HG03460 (cell line): ENCODE results near the gene VASN.
"Not testable (repeated sequence)": the region's sequence is repeated elsewhere in the genome, so short reads cannot be mapped to it uniquely, and the experiment has no call there.

Source experiments
- ATAC-seq: cut with Tn5 transposase; IDR thresholded peaks from one replicate; pipeline ENCODE4 v1.9.1; 2021; ENCODE audit not compliant: unreplicated experiment

The VASN gene

DNA sequence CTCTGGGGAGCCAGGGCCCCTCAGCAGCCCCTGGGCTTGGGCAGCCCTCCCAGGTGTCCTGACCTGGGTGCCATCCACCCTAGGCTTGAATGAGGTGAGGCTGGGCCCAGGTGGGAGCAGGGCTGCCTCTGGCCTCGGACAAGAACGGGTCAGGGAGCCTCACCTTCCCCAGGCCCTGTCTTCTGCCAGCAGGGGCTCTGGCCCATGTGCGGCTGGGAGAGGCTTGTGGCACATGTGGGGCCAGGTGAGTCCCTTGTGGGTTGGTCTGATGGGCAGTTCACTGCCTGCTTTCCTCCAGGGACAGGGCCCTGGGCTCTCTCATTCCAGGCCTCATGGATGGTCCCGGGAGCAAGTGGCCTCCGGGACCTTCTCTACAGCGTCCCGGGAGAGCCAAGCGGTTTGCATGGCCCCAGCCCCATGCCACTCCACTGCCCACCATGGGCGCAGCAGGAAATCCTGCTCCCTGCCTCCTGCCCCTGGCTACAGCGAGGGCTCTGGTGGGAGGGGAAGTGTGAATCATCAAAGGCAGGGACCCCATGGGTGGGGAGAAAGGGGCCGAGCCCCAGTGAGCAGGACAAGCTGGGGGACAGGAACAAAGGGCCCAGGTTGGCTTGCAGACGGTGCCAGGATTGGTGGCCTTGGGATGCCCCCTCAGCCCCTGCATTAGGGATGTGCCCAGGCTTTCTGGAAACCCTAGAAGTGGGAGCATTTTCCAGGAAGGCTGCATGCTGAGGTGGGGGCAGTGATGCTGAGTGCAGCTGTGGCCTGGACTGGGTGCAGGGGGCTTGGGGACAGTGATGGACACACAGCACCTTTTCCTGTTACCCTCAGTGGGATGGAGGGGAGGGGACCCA is 12.2 kb downstream of the VASN start:
- ATAC-seq: no peak

DNA sequence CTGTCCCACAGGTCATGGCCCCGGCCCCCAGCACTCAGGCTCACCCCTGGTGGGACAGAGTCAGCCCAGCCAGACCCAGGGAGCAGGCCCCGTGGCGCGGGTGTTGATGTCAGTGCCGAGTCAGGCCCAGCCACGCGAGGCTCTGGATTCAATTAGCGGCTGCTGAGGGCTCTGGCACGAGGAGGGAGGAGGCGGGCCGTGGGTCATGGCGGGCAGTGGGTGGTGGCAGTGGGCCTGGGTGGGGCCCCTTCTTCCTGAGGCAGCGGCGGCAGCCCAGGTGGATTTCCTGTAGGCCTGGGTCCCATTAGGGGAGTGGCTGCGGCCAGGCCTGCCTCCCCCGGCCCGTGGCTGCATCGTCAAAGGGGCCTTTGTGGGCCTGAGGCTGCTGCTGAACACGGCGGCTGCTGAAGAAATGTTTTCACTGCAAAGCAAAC is 12.9 kb downstream of the VASN start:
- ATAC-seq: no peak

DNA sequence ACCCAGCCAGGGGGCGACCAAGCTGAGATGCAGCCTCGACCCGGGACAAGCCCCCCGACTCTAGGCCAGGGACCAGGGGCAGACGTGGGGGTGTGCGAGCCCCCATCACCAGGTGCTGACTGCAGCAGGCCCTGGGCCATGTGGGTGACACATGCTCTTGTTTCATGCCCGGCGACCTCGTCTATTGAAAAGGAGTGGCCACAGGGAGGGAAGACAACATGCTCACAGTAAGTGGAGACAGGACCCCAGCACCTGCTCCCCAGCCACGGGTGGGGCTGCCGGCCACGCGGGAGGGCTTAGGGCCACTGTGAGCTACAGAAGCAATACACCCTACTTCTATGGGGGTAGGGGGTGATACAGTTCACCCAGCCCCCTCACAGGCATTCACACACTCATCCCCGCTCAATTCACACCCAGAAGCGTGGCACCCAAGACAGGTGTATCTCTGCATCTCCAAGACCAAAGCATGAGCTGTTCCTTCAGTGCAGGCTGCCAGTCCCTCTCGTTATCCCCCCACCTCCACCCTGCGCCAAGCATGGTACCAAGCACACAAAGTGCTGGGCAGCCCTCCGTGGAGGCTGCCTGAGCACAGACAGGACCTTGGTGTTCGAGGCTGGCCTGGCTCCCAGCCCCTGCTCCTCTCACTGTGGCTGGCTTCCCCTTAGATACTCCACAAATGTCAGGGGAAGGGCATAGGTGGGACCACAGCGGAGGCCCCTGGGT is 13.6 kb downstream of the VASN start:
- ATAC-seq: no peak

DNA sequence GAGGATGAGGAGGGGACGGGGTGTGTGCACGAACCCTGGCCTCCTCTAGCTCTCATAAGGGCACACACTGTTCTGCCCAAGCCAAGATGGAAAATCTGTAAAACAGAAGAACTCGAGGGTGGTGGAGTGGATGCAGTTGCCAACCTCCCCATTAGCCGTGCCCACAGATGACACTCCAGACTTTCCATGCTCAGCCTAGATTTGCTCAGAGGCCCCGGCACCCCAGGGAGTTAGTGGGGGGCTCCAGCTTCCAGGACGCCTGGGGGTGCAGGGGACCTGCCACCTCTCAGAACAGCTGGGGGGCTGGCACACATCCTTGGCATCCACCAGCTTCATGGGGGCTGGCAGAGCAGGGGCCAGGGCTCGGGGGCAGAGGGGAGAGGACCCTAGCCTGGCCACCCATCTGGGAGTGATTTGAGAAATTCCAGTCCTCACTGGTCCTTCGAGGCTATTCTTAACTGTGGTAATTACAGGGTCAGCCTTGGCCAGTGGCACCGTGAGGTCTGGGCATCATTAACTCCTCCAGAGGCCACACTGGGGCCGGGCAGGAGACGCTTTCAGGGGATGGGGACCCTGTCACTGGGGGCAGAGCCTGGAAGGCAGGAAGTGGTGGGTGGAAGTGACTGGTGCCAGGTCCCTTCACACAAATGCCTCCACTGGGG is 14.3 kb downstream of the VASN start:
- ATAC-seq: no peak

DNA sequence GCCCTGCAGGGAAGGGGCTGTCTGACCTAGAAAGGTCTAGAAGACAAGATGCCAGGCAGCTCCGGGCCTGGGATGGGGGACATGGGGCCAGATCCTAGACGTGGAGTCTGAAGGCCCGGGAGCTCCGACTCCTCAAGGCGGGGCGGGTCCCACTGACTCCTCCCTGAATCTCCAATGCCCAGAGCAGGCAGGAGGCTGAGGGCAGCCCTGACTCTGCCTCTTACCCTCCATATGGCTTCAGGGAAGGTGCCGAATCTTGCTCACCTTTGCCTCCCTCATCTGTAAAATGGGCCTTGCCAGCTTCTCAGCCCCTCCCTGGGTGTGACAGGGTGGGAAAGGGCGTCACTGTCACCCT is 14.8 kb downstream of the VASN start:
- no peak for ATAC-seq

DNA sequence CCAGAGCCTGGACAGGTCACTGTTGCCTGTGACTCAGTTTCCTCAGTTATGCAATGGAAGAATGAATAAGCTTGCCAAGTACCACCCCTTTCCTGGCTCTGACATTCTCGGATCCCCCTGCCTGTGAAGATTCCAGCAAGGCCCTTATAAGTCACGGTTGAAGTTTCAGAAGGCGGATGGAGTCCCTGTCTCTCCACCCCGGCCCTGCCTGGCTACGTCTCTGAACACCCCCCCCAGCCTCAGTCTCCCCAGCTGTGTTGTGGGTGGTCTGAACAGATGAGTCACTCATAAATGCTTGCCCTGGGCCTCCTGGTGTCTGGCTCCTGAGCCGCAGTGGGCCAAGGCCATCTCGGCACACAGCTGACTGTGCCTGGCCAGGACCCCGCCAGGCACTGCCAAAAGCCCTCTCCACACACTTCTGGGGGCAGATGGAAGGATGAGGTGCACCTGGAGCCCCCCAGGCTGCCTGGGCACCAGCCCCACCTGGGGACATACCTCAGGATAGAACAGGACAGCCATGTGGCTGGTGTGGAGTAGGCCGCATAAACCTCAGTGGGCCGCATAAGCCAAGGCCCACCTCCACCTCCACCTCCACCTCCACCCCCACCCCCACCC is 15.4 kb downstream of the VASN start:
- no peak for ATAC-seq

DNA sequence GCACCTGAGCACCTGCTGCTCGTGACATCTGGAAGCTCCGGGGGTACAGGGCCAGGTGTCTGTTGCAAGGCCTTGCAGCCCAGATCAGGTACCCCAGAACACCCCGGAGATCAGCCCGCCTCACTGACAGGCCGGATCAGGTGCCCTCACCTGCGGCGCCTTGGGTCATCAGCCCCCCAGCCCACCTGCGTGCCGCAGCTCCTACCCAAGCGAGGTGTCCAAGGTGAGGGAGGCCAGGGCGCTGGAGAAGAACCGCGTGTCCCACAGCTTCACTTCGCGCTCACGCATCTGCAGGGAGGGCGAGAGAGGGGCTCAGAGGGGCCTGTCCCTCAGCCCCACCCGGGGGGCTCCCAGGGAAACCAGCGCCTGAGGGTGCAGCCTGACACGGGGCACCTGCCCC is 16.1 kb downstream of the VASN start:
- no peak for ATAC-seq

DNA sequence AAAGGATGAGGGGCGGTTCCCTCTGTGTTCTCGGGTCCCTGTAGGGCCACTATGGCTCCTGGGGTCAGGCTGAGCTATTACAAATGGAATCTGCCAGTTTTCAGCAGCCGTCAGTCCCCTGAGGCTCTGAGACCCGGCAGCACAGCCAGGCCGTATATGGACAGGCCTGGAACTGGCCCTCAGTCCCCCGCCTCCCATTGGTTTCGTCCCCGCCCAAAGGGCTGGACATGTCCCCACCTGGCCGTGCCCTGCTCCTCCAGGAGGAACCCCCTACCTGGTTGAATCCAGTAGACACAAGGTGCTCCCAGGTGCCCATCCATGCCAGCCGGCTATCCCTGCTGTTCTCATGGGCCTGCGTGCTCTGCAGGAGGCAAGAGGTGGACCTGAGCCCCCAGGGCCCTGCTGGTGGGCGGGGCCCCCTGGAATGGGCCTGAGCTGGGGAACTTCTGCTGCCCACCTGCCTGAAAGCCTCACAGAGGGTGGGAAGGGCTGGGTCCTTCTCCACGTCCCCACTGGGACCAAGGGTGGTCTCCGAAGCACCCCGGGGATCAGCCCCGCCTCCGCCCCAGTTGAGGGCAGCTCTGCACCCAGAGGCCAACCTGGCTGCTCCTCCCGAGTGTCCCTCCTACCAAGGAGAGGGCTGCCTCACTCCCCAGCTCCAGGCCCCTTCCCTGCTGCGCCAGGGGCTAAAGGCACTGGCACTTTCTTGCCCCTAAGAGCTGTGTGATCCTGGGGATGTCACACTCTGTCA is 16.8 kb downstream of the VASN start:
- ATAC-seq: no peak

DNA sequence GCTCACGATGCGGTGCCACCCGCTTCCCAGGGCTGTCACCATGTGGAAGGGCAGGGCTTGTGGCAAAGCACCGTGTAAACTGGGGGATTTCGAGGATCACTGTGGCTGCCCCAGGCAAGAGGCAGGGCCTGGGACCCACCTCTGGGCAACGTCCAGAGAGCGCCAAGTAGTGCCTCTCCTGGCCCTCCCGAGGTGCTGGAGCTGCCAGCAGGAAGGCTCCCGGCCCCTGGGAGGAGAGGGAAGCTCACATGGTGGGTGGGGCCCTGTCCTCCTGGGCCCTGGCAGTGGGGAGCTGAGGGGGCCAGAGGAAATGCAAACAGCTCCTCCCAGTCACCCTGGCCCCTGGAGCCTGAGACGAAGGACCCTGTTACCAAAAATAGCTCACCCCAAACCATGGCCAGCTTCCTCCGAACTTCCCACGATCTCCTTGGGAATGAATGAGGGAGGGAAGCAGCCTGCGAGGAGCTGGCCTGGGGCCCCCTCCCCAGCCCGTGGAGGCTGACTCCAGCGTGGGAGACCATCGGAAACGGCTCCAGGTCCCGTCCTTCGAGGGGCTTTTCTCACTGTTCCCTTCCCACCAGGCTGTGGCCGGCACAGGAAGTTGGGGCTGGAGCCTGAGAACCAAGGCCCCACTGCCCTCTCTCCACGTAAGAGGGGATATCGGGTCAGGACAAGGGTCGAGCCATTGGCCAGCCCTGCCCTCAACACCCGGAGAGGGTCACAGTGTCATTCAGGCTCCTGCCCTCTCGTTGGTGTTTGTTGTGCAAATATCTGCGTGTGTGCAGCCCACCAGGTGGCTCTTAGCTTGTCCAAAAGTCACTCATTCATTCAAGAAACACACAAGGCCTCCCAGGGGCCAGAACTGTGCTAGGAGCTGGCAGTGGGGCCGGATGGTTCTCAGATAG is 17.7 kb downstream of the VASN start:
- ATAC-seq: no peak

DNA sequence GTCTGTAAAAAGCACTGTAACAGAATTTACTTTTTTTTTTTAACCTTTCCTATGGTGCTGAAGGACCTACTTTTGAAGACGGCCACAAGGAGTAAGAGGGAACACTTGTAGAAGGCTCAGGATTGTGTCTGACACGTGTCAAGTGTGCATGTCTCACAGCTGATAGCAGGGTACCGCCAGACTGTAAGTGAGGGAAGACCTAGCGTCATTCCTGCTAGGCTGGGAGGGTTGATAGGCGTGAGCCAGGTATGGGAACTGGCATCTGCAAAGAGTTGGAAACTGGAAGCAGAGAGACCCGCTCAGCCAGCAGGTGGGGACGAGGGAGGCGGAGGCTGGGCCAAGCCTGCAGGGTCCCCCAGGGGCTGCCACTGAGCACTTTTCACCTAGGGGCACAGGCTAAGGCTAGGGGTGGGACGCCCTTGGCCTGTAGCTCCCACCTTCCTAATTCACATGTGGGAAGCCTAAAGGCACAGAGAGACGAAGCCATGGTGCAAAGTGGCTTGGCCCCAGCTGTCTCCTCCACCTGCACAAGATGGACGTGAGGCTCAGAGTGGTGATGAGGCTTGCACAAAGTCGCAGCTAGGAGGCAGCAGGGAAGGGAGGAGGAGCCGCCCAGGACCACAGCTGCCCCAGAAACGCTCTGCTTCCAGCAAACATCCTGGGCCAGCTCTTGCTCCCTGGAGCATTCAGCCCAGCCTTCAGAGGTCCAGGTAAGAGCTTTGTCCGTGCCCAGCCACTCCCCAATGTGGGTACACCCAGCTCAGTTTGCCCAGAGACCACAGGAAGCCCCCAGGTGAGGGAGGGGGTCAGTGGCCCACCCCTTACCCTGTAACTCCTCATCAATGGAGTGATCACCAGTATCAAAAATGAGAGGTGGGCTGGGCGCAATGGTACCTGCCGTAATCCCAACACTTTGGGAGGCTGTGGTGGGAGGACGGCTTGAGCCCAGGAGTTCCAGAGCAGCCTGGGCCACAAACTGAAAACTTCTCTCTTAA is 18.9 kb downstream of the VASN start:
- no peak for ATAC-seq

DNA sequence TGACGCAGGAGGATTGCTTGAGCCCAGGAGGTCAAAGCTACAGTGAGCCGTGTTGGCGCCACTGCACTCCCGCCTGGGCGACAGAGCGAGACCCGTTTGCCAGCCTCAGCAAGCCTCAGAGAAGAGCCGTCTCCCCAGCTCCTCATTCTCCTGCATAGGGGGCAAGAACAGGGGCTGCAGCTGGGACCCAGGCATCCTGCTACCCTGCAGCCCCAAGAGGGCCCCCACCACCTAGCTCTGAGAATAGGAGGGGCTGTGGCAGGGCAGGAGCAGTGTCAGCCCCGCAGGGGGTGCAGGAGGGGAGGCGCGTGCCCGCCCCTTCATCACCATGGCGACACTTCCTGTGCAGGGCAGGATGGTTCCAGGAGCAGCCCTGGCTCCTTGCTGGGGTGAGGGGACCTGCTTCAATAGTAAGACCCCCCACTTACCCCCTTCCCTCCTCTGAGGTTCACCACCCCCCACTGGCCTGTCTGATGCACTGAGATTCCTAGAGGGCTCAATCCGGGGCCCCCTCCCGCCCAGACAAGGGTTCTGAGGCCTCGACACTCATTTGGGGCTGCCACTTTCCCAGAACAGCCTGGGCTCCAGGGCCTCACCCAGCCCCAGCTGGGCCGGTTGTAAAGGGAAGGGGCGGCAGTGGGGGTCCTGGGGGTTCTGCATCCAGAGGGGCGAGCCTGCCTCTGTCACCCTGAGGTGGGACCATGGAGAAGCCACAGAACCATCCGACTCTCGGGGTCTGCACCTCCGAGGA is 20.2 kb downstream of the VASN start:
- no peak for ATAC-seq

DNA sequence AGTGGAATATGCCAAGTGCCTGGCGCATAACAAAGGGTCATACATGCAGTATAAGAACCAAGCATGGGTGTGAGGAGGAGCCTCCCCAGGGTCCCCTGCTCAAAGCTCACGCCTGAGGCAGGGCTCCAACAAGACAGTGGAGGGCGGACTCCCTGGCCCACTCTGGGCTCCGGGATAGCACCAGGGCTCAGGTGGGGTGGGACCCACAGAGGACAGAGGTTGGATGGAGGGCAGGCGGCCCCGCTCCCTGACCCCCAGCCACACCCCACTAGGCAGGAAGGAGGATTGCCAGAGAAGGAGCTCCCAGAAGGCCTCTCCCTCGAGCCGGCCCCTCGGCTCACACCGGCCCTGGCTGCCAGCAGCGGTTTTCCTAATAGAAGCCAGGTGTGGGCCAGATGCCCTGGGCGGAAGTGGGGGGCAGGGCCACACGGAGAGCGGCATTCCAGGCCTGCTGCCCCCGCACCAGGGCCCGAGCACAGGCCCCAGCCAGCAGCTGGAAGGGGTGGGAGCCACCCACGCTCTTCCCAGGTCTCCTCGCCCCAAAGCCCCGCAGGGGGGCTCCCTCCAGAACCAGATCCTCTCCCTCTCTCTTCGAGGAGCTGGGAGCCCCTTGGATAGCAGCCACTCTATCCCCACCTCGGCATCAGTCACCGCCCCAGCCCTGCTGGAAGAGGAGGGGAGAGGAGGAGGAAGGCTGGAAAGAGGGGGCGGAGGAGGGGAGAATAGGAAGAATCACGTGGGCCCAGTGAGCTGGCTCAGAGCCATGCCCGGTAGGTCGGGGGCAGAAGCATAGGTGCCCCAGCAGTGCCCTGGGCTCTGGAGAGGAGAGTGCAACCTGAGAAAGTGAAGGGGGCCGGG is 21.0 kb downstream of the VASN start:
- ATAC-seq: no peak

DNA sequence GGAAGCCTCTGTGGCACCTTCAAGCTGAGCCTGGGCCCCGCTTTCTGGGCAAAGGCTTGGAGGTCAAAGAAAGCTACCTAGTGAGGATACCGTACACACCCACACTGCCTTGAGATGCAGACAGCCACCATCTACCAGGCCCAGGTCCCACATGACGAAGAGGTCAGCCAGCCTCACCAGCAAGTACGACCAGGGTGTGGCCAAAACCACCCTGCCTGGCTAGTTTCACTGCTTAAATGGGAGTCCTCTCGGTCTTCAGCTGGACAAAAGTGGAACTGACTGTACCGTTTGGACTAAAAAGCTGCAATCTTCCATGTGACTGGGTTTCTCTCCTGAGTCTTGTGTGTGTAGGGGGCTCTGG is 21.6 kb downstream of the VASN start:
- ATAC-seq: no peak

DNA sequence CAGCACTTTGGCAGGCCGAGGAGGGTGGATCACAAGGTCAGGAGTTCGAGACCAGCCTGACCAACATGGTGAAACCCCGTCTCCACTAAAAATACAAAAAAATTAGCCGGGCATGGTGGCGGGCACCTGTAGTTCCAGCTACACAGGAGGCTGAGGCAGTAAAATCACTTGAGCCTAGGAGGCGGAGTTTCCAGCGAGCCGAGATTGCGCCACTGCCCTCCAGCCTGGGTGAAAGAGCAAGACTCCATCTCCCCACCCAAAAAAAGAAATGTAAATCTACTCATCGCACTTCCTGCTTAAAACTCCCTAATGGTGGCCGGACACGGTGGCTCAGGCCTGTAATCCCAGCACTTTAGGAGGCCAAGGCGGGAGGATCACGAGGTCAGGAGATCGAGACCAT is 22.2 kb downstream of the VASN start:
- not testable (repeated sequence) for ATAC-seq

DNA sequence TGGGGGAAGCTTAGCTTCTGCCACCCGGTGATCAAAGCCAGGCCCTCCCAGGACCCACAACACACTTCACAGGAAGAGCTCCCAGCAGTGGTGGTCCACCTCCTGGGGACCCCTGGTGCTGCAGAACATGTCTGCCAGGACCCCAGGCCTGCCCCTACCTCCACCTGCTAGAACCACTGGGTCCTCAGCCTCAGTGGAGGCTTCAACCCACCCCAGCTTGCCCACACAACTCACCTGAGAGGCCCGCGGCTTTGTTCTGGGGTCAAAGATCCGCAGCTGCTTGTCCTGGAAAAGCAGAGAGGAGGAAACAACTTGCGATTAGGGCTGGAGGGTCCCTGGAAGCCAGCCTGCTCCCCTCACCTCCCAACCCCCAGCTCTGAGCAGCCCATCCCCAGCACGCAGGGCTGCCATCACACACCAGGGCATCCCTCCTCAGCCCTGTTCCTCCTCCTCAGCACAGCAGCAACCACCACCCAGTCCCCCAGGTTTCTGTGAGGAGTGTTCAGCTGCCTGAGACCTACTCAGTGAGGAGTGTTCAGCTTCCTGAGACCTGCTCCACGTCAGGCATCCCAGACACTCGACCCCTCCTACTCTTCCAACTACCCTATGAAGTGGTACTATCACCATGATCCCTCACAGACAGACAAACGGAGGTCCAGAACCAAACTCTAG is 23.5 kb downstream of the VASN start:
- ATAC-seq: no peak

DNA sequence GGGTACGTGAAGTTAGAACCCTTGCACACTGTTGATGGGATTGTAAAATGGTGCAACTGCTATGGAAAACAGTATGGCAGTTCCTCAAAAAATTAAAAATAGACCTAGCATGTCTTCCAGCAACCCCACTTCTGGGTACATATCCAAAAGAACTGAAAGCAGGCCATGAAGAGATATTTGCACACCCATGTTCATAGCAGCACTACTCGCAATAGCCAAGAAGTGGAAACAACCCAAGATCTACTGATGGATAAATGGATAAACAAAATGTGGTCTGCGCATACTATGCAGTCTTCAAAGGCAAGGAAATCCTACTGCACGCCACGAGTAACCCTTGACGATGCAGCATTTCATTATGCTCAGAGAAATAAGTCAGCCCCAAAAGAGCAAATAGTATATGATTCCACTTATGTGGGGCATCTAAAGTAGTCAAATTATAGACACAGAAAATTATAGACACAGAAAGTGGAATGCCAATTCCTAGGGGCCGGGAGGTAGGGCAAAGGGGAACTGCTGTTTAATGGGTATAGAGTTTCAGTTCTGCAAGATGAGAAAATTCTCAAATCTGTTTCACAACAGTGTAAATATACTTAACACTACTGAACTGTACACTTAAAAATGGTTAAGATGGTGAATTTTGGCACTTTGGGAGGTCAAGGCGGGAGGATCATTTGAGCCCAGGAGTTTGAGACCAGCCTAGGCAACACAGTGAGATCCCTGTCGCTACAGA is 27.5 kb downstream of the VASN start:
- no peak for ATAC-seq
